Pons (tissue), 1 donor: Measurements from ENCODE around the gene ZNF18.

Experiments
- DNase-seq: peaks from one replicate; pipeline ENCODE4 v3.0.0-alpha.2; 2016; ENCODE audit warnings: low spot score

ZNF18 gene, protein sequence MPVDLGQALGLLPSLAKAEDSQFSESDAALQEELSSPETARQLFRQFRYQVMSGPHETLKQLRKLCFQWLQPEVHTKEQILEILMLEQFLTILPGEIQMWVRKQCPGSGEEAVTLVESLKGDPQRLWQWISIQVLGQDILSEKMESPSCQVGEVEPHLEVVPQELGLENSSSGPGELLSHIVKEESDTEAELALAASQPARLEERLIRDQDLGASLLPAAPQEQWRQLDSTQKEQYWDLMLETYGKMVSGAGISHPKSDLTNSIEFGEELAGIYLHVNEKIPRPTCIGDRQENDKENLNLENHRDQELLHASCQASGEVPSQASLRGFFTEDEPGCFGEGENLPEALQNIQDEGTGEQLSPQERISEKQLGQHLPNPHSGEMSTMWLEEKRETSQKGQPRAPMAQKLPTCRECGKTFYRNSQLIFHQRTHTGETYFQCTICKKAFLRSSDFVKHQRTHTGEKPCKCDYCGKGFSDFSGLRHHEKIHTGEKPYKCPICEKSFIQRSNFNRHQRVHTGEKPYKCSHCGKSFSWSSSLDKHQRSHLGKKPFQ

DNA sequence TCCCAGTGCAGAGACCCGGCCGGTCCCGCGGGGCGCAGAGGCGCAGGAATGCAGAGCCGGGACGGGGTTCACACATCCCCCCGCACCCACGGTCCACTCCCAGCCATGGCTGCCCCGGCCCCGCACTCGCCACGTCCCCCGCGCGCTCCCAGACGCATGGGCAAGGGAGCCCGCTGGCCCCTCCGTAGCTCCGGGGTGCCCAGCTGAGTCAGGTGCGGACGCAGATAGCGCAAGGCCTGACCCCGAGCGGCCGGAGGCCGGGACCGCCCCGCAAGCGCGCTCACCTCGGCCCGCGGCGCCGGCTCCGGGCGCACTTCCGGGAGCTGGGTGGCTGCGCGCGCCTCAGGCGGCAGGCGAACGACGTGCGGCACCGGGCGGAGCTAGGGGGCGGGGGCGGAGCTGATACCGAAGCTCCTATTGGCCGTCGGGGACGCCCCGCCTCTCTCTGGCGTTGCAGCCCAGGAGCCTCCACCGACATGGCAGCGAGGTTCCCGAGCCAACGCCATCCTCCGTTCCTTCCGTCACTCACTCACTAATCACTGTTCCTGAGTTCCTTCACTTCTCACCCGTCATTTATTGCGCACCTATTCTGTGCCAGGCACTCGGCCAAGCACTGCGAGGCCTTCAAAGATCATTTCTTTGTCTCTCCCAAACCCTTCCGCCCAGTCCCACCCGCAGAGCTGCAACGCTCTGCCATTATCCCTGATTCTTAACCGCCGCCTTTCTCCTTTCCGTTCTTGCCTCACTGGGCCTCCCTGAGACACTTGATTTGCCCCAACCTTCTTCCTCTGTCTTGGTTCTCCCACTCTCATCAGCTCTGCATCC is at the start of gene ZNF18:
Gene ZNF18 (minus strand): TSS at position 329 of the 825 bp plus-strand sequence. CDS start 4,646 bp downstream, outside the sequence.
- peak; percentile 91 for DNase-seq

DNA sequence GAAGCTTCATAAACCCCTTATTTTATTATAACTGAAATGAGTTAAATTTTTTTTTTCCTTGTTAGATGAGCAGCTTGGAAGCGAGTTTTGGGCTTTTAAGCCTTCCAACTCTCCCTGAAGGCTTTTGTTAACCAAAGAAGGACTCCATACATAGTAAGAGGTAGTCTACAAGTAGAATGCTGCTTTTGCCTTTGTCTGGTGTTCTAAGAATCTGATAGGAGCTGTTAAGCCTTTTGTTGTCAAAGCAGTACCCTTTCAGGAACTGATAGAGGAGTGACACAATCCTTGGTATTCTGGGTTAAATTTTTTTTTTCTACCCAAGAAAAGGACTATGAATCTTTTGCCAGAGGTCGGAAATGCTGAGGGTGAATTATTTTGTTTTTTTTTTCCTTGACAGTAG is 49.5 kb upstream of the ZNF18 start:
- DNase-seq: no peak

DNA sequence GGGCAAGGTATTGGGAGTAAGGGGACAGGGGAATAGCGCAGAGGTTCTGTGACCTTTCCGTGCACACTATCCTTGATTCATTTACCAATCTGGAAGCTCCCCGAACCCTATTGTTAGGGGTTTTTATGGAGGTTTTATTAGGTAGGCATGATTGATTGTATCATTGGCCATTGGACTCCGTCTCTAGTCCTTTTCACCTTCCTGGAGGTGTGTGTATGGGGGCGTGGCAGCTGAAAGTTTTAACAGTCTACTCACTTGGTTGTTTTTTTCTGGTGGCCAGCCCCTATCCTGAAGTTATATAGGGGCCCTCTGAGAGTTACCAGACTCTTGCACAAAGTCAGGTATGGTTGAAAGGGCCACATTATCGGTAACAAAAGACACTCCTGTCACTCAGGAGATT is 46.4 kb upstream of the ZNF18 start:
- no peak for DNase-seq

DNA sequence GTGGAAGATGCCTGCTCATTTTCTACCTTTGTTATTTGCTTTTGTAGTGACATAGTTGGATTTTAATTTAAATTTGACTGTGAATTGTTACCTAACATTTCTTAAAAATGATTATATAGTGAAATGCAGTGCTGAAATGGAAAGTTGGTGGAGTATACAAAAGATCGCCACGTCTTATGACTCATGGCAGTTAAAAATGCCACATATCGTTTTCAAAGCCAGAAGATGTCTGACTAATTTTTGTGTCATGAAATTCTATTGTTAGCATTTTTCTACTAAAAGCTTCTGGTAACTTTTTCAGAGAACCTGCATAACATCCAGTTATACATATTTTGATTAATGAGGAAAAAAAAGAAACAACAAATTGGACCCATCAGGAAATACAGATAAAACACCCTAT is 44.0 kb upstream of the ZNF18 start:
- DNase-seq: no peak

DNA sequence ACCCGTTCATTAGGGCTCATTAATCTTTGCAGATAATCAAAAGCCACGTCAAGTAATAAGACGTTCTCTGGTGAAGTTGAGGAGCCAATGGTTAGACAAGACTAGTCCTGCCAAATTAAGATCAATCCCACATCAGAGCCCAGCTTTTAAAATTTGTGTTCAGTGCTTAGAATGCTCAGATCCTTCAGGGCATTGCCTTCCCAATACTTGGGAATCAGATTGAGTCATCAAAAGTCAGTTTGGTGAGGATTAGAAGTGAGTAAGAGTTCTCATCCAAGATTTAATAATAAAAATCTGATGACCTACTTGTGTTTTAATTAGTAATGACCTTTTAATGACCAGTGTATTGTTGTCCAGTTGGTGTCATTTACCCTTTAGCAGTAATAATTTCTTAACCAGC is 43.2 kb upstream of the ZNF18 start:
- DNase-seq: no peak

DNA sequence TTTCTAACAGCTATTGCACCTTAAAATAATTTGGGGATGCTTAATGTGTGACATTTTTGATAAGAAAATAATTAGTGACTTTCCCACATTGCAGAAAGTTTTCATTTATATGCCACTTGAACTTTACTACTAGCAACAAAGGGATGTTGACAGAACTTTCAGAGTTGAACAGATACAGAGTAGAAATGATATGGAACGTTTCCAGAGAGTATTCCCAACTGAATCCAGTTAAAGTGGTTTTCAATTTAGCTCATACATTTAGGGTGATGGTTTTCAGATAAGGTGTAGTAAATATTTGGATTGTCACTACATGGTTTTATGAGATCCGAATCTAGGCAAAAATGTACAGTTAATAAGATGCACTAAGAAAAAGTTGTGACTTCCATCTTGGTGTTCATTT is 40.7 kb upstream of the ZNF18 start:
- DNase-seq: no peak

DNA sequence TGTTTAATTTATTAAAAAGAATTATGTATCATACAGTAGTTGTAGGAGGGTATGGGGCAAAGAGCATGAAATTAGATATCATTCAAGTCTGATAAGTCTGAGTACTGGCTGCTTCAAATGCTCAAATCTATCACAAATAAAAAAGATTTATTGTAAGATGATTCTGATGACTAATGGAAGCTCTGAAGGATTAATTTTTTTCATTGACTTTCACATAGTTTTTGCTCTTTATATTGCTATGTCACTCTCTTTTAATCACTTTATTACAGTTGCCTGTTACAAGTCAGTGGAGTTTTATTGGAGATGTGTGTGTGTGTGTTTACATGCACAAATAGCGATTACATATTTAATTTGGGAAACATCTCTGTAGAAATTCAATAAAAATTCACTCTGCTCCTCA is 38.4 kb upstream of the ZNF18 start:
- no peak for DNase-seq

DNA sequence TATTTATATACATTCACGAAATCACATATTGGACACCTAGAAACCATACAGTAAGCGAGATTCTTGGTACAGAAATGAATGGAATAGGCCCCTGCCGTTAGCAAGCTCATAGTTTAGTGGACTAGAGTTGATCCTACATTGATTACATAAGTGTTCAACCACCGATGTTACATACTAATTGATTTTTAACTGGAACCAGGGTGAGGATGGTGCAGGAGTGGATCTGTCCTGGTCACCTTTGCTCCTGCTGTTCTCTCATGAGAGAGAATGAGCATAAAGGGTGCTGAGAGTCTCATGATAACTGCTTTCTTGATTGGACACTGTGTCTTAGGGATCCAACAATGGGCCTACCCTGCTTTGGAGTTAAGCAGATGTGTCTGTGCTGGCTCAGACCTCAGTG is 37.3 kb upstream of the ZNF18 start:
- DNase-seq: no peak

DNA sequence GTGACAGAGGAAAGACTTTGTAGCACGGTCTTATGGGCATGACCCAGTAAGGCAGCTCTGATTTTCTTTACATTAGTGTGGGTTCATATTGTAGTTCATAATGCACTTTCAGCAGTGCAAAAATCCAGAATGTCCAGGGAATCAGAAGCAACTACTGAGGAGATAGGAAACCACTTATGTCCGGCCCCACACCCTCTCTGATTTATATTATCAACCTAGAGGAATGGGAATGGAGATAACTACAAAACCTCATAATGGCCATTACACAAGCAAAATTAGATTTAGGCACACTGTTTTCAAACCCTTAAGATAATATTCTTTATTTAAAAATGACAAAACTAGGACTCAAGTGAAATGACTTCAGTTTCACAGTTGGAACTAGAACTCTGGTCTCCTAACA is 31.3 kb upstream of the ZNF18 start:
- no peak for DNase-seq

DNA sequence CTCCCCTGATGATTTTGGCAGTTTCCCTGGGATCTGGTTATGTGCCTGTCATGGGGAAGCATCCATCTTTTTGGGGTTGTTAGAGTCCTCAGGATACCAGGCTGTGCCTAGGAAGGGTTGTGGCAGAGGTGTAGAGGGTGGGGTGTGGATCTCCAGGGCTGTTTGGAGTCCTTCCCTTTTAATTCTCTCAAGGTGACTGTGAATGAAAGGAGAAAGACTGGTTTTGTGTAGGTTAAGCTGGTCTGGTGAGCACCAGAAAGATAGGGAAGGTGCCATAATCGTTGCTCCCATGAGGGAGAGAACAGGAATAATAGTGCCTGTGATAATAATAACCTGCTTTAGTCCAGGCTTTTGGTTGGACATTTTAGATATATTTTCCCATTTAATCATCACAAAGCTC is 30.4 kb upstream of the ZNF18 start:
- no peak for DNase-seq

DNA sequence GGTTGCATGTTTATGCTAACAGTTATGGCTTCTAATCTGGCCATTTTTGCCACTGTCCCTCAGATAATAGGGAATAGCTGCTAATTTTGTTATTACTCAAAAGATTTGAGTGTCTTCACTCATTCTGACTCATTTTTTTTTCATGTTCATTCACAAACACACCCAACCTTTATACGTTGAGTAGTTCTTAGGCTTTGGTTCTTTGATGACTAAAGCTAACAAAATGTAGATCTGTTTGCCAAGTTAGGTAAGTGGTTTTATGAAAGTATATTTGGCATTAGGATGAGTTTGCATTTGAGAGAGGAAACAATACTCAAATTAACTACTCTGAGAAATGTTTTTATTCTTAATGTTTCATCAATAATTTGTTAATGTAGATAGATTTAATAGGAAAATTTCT is 27.1 kb upstream of the ZNF18 start:
- no peak for DNase-seq

DNA sequence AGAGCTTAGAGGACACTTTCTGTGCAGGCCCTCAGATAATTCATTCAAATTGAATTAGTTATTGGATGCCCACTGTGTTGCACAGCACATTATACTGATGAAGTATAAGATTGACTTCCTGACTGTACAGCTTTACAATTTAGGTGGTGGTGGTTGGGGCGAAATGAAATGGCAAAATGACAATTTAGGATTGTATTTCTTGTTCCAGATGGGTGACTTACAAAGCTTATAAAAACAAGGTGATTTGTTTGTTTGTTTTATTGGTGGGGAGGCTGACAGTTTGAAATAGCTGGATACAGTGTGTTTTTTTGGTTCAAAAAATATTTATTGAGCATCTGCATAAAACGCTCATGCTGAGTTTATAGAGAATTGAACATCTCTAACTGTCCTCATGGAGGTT is 25.0 kb upstream of the ZNF18 start:
- no peak for DNase-seq

DNA sequence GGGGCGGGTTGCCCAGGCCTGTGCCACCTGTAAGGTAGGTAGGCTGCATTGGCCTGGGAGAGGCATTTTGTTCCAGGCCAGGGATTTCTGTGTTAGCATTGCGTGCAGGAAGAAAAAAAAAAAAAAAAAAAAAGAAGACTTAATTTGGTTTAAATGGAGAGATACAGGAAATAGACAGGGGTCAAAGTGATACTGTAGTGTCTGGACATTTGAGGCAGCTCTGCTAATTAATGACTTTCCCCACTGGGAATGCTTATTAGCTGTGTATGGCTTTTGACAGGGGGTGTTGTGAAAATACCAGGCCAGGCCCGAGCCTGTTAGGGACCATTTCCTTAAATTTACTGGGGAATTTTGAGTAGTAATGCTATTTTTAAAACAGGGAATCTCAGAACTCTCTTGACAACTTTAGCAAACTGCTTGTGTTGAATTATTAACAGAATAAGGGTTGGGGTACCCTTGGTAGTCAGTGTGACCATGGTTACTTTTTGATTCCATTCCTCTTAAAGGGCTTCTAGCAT is 24.4 kb upstream of the ZNF18 start:
- no peak for DNase-seq

DNA sequence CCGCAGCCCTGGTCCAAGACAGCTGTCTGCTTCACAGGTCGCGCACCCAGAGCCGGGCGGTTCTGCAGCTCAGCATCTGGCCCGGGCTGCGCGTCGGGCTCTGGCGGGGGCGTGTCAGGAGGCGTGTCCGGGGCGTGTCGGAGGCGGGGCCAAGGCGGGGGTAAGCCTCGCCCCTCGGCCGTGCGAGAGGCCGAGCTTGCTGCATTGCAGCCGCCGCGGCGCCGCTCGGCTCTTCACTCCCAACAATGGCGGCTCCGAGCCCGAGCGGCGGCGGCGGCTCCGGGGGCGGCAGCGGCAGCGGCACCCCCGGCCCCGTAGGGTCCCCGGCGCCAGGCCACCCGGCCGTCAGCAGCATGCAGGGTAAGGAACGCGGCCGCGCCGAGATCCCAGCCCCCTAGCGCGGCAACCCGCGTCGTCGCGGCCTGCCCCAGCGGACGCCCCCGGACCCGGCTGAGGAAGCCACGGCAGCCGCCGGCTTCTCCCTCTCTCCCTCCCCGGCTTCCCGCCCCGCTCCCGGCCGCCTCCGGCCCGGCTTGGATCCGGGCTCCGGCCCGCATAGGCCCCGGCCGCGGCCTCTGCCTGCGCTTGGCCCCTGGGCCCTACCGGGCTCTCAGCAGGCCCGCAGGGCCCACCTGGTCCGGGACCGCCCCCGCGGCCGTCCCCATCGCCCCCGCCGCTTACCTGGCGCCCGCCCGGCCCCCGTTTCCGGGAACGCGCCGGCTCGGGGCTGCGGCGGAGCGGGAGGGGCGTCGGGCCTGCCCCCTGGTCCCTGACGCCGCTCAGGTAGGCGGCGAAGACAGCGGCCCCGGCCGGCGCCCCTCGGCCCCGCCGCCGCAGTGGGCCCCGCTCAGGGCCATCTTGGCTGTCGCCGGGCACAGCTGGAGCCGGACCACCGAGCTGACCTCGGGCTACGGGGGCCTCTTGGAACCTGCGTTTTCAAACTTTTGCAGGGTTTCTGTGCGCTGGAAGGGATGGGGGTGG is 23.7 kb upstream of the ZNF18 start, which contains the start of gene MAP2K4:
Gene MAP2K4 (plus strand): TSS at position 236 of the 981 bp plus-strand sequence. CDS start 10 bp downstream, at position 246.
- DNase-seq: peak; percentile 85

DNA sequence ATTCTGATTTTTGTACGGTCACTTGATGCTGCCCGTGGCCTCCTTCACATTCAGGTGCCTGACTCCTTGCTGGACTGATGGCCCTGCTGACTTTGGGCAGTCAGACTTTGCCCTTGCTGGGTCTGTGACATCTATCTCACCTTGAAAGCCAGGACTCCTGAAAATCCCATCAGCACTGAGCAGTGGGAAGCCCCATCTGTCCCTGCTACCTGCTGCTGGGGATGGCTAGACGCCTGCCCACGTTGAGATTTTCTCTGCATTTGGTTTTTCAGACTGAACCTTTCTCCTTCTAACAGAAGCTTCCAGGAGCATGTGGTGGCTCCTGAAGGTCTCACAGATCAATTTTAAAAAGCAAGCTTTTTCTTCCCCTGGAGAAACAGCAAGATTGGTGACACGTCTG is 10.2 kb upstream of the ZNF18 start:
- DNase-seq: no peak

DNA sequence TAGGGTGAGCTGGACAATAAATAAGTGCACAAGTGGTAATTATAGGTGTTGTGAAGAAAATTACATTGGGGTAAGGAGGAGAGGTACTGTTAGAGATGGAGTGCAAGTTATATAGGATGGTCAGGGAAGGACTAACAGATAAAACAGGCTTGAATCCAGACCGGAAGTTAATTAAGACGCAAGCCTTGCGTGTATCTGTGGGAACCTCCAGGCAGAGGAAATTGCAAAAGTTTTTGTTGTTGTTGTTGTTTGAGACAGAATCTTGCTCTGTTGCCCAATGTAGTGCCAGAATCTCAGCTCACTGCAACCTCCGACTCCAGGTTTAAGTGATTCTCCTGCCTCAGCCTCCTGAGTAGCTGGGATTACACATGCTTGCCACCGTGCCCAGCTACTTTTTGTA is 2.4 kb upstream of the ZNF18 start:
- DNase-seq: no peak

DNA sequence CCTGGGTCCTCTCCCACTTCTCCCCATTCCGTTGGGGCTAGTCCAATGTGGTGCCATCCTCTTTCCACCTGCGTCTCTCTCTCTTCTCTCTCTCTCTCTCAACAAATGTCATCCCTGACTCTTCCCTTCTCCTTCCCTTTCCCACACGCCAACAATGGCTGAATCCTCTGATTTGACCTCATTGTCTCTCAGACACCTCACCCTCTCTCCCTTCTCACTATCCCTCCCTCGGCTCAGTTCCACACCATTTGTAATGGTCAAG is 628 bp upstream of the ZNF18 start:
- no peak for DNase-seq

DNA sequence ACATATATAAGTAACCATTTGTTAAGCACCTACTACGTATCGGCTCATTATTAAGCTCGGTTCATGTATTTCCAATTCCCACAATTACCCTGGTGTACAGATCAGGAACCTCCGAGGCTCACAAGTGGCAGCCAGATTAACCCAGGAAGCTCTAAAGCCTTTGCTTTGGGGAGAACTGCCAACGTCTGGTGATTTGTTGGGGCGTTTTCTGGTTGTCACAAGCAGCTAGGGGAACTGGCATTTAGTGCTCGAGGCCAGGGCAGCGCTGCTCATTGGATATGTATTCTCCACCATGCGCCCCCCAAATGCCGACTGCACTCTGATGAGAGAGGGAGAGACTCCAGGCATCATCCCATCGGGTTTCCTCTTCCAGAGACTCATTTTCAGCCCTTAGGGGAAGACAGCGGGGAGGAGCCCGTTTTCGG is 541 bp downstream of the ZNF18 start:
- DNase-seq: peak; percentile 66

DNA sequence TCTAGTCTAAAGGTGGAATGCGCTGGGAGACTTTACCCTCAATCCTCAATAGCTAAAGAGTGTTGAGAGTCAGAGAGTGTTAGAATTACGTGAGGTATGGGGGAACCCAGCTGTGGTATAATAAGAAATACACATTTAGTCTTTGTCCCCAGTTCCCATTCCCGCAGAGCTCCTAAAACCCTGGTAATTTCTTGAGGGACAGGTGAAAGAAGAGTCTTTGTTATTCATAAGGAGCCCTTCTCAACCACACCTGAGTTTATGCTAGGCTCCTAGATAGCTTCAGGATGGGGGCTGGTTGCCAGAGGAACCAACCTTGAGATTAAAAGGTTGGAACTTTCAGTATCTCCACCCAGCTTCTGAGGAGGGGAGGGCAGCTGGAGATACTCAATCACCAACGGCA is 5.8 kb downstream of the ZNF18 start:
- no peak for DNase-seq

DNA sequence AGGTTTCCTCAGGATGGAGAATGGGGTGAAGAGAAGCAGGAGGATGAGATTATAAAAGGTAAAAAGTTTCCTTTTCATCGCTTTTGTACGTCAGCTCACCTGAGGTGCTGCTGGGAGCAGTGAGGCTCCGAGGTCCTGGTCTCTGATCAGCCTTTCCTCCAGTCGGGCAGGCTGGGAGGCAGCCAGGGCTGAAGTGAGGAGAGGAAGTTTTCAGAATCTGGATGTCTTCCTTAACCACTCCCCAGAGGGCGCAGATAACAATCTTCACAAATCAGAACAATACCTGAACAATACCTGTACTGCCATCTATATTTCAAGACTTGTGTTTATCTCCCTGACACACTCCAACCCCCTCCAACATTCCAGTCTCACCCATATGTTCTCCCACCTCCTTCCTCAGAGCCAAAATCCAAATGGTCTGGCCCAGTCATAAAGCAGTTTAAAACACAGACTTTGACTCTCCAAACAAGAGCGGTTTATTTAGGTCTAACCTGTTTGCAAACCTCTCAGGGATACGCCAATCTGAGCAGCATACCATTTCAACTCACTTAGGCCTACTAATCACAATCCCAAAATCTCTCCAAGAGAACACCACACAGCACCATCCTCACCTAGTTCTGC is 6.8 kb downstream of the ZNF18 start:
- DNase-seq: no peak

DNA sequence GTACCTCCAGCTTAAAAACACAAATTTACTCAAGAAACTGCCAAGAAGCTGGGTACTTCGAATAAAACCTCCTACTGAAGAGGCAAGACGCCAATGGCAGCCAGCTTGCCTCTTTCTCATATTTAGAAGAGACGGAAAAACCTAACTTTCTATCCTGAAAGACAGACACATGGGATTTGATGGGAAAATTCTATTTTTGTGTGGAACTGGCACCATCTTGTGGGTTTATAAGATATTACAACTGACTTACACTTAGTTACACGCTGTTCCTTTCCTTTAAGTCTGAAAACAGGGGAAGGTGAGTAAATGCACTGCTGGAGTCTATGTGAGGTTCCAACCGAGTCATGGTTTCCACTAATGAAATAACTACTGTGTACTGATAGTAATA is 10.3 kb downstream of the ZNF18 start:
- peak; percentile 57 for DNase-seq
